Activated gamma-delta T cell treated with anti-CD3 and anti-CD28 coated beads, Interleukin-2, amount 50 U/mL, for 16 hours (primary cell): ENCODE results near the gene MYBBP1A.

Experiments used
- DNase-seq: peaks from one replicate; pipeline ENCODE4 v3.0.0-alpha.2; 2020; ENCODE audit warnings: low read depth

MYBBP1A gene

DNA sequence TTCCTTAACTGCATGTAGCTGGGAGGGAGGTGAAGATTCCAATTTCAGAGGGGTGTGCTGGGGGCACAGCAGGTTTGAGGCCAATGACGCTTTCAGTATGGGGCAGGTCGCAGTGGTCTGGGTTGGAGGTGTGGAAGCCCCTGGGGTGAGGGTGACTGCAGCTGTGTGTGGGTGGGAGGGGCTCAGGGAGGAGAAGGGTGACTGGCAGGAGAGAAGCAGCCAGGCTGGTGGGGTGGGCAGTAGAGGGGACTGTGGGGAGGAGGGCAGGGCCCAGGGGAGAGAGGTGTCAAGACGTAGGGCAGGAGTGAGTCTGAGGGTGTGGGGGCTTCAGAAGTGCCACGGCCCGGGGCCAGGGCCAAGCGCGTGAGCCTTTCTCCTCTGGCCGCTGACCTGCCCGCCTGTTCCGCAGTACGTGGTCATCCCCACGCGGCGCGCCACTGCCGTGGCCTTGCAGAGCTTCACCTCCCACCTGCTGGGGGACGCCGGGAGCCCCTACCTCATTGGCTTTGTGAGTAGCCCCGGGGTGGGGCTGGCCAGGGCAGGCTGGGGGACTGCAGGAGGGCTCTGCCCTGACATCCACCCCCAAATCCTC lies 19.4 kb downstream of the MYBBP1A start:
- no peak for DNase-seq

DNA sequence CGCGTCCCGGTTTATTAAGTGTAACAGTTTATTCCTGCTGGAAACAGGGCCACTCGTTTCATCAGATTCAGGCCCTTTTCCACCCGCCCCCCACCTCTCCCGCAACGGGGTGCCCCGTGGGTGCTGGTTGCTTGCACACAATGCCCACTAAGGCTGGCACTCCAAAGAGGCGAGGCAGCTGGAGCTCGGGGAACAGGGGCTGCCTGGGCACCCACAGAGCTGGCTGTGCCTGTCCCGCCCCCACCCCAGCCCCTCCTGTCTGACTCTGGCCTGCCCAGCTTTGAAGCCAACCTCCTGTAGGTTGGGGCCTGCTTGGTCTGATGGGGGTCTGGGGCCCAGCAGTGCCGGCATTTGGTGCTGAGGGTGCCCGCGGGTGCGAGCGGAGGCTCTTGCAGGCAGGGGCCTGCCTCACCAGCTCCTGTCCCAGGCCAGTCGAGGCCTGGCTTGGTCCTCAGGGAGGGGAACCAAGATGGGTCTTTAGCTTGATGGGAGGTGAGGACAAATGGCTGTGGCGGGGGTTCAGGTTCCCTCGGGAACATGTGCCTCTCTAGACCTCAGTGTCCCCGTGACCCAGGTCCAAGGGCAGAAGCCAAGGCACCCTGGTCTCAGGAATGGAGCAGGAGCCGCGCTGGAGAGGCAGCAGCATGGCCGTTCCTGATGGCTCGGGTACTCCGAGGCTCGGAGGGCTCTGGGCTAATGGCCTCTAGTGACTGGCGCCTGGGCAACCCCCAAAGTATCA lies 20.1 kb downstream of the MYBBP1A start:
- no peak for DNase-seq

DNA sequence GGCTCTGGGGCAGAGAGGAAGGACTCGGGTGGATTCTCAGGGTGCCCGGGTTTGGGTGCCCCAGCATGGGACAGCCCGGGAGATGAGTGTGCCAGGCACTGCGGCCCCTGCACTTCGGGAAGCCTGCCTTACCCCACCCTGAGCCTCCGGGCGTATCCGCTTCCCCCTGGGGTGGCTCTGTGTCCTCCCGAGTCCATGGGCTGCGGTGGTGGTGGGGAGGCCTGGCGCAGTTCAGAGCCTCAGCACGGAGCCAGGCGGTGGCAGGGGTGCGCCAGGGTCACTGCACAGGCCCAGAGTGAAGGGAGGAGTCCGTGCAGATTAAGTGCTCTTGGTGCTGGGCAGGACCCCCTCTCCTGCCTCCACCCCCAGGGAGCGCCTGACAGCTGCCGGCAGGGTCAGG lies 20.7 kb downstream of the MYBBP1A start:
- no peak for DNase-seq

- no peak for DNase-seq
Measured at GRCh38 chr17:4533523-4534504, 21.4 kb downstream of the MYBBP1A start.

DNA sequence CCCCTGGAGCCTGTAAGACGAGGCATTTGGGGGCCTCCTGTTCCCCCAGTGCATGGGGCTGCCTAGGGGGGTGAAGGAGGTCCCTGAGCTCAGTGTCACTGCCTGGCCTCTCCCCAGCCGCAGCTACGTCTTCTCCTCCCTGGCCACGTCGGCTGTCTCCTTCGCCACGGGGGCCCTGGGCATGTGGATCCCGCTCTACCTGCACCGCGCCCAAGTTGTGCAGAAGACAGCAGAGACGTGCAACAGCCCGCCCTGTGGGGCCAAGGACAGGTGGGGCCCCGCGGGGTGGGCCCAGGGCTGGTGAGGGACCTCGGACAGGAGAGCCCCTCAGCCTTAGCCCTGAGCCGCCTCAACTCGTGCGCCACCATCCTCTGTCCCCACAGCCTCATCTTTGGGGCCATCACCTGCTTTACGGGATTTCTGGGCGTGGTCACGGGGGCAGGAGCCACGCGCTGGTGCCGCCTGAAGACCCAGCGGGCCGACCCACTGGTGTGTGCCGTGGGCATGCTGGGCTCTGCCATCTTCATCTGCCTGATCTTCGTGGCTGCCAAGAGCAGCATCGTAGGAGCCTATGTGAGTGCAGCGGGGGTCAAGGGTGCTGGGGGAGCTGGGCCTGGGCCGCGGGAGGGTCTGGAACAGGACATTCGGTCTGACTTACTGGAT lies 22.2 kb downstream of the MYBBP1A start:
- no peak for DNase-seq

- no peak for DNase-seq
Measured at GRCh38 chr17:4531988-4532736, 23.0 kb downstream of the MYBBP1A start.

DNA sequence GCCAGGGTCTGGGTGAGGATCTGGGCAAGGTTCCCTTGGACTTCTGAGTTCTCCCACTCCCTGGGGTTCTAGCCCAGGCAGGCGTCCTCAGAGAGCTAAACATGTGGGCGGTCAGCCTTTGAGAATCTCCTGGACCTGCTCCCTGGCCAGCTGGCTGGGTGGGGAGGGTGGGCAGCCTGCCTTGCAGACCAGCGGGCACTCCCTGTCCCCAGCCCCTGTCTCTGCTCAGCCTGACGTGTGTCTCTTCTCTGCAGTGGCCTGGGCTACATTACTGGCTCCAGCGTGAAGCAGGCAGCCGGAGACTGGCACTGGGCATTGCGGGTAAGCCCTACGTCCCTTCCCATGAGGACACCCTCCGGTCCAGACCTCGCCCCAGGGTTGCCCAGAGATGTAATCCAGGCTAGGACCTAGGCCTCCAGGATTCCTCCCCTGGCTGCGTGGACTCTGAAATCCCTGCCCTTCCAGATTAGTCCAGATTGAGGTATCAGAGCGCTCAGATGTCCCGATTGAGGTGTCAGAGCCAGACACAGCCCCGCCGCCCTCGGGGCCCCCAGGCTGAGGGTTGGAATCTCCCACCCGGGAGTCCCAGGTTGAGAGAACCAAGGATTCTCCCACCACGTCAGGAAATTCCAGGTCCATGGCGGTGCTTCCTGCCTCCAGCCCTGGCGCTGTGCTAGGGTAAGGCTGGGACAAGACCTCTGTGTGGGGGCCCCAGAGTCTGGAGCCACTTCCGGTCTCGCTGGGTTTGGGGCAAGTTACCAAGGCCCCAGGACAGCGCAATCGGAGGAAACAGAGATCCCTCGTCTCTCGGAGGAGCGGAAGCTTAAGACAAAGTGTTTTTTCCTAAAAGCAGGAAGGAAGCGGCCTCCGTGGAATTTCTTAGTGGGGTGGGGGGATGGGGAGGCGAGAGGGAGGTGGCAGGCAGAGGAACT lies 24.1 kb downstream of the MYBBP1A start:
- DNase-seq = no peak

DNA sequence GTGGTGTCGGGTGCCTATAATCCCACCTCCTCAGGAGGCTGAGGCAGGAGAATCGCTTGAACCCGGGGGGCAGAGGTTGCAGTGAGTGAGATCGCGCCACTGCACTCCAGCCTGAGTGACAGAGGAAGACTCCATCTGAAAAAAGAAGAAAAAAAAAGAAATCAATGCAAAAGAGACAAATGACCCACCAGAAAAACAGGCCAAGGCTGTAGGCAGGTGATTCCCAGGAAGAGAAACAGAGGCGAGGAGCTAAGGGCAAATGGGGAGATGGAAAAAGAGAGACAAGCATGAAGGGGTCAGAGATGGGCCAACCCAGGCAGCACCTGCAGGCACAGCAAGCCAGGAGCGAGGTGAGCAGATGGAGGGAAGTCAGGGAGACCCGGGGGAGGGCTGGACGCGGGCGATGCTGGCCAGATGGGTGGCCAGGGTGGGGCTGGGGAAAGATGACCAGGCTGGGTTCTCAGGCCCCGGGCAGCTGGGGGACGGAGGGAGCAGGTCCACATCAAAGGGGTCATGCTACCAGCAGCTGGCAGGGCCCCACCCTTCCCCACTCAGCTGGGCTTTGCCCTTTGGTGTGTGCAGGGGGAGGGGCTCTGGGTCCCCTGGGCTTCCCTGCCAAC lies 25.5 kb downstream of the MYBBP1A start:
- DNase-seq = no peak

DNA sequence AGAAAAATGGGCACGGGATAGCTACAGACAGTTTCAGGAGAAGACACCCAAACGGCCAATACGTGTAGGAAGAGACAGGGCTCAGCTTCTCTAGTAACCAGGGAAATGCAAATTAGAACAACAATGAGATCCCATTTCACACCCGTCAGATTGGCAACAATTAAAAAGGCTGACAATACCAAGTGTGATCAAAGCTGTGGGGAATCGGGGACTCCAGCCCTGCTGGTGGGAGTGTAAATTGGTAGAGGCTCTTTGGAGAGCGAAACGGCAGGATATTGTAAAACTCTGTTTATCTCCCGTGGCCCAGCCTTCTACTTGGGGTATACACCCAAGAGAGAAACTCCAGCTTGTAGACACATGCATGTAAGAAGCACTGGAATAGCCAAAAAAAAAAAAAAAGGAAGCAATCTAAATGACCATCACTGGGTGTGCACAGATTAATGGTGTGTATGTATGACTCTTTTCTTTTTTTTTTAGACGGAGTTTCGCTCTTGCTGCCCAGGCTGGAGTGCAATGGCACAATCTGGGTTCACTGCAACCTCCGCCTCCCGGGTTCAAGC lies 27.5 kb downstream of the MYBBP1A start:
- DNase-seq = no peak

DNA sequence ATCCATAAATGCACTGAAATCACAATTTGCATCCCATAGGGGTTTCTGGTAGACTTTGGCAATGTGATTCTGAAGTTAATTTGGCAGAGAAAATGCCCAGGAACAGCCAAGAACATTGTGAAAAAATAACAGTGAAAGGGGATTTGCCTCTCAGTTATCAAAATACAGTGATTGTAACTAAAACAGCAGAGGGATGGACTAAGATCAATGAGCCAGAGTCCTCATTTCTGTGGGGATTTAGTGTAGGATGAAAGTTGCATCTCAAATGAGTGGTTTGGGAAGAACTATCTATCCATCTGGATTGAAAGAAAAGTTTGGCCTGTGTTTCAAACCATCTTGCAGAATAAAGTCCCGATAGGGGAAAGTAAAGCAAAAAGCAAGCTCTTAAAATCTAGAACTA lies 28.1 kb downstream of the MYBBP1A start:
- no peak for DNase-seq

- DNase-seq = no peak
Measured at GRCh38 chr17:4525691-4526397, 29.3 kb downstream of the MYBBP1A start.

- no peak for DNase-seq
Measured at GRCh38 chr17:4523946-4524345, 31.2 kb downstream of the MYBBP1A start.

GRCh38 chr17:4522661-4523060 lies 32.5 kb downstream of the MYBBP1A start:
- no peak for DNase-seq

DNA sequence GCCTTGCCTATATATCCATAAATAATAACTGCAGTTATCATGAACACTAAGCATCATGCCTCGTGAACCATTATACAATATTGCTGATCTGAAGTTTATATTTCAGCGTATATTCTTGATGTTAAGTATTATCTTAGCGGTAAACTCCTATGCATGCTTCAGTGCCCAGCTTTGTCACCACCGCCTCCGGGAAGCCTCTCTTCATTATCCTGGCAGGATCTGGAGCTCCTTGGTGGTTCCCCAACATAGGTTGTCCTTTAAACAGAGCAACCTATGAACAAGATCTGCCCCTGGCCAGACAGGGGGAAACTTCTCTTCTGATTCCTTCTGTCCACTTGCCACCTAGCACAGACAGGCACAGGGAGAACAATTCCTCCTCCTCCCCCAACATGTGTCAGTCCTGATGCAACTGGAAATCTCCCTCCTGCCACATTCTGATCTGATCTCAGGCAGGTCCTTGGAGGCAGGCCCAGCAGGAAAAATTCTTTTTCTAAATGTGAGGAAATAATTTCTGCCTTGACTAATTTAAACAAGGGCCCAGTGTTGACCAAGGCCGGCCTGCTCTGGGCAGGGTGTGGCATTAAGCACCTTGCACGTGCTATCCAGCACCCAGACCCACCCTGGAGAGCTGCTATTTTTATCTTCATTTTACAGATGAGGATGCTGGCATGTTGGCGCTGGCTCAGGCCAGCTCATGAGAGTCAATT lies 34.1 kb downstream of the MYBBP1A start:
- DNase-seq = no peak

- no peak for DNase-seq
Measured at GRCh38 chr17:4520060-4520893, 34.9 kb downstream of the MYBBP1A start.

DNA sequence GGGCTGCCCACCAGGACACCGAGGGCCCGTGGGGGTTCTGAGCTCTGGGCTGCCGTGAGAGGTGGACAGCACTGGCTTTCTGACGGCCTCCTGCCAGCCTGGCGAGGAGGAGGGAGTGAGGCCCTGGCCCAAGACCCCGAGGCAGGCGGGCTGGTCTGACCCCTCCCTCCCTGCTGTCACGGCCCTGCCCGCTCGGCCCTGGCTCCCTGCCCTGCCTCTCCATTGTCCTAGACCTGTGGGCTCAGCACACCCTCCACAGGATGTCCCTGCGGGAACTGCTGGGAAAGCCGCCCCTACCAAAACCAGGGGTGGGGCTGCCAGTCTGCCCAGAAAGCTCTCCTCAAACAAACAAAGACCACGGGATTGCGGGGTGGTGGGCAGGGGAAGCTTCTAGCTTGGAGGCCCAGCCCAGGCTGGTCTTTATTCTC lies 35.8 kb downstream of the MYBBP1A start:
- DNase-seq = no peak

DNA sequence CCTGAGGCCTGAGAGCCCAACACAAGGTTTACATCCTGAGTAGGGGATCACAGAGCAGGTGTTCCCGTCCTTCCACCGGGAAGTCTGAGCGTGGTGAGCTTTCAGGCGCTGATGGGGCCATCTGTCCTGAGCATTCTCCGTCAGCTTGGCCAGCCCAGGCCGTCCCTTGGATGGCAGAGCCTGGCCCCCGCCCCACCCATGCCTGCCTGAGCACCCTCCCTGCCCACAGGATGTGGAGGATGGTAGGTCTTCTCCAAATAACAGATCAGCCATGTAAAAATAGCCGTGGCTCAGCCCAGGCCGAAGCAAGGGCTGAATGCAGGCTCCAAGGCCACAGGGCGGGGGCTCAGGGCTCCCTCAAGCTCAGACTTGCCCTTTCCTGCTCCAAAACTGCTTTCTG lies 36.3 kb downstream of the MYBBP1A start:
- DNase-seq = no peak
